ENCODE measurements around the gene CTSK.
A peak's percentile ranks its signal among the peaks of the same experiment; 100 is the strongest.
"Not testable (repeated sequence)": the region's sequence is repeated elsewhere in the genome, so short reads cannot be mapped to it uniquely, and the experiment has no call there.

Gene CTSK

DNA sequence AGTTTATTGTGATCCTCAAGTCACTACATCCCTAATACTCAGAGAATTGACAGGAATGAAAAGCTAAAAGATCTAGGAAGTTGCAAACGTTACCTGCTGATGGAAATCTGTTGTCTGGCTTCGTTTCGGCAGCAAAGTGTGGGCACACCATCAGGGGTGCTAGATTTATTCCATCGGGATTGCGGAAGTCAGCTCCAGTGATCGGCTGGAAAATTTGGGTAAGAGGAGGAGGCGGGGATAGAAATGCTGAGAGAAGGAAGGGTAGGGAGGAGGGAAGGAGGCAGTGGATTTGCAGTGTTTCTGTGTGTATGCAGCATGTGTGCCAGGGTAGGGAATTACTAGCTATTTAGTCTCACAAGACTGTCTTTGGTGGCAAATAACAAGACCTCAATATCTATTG is at the start of gene CTSK:
Gene CTSK, minus strand, starts transcription at position 140 of the 400 bp plus-strand sequence. CDS start 1,455 bp downstream, outside the sequence.
- Histone ChIP-seq H4K20me1 (ENCODE audit: insufficient read depth, low read length) (no peaks in the 10 kb centered on the region), H3K79me2 (ENCODE audit: low read length) (no peaks in the 10 kb centered on the region), H3K27ac (ENCODE audit: low read length) (no peak within 1 kb of the TSS), H3K36me3 (replicated peaks; ENCODE audit: low read depth, low read length) (peaks cover 34% of the 10 kb centered on the region), H3K4me2 (ENCODE audit: low read length) (no peak within 1 kb of the TSS), H3K4me3 (ENCODE audit: low read length) (no peak within 1 kb of the TSS), H3K27me3 (ENCODE audit: low read depth, low read length) (no peaks in the 10 kb centered on the region), H3K4me1 (ENCODE audit: low read length) (no peaks in the 10 kb centered on the region), H3K9ac (ENCODE audit: low read length) (no peak within 1 kb of the TSS), H3K9me3 (ENCODE audit: insufficient read depth, low read length) (no peaks in the 10 kb centered on the region), H2AFZ (ENCODE audit: low read depth, low read length) (no peak within 1 kb of the TSS)
- TF ChIP-seq EZH2phosphoT487 (IDR thresholded peaks at IDR 0.05; ENCODE audit: low read depth), result no peak
- TF ChIP-seq, protein P1, sequence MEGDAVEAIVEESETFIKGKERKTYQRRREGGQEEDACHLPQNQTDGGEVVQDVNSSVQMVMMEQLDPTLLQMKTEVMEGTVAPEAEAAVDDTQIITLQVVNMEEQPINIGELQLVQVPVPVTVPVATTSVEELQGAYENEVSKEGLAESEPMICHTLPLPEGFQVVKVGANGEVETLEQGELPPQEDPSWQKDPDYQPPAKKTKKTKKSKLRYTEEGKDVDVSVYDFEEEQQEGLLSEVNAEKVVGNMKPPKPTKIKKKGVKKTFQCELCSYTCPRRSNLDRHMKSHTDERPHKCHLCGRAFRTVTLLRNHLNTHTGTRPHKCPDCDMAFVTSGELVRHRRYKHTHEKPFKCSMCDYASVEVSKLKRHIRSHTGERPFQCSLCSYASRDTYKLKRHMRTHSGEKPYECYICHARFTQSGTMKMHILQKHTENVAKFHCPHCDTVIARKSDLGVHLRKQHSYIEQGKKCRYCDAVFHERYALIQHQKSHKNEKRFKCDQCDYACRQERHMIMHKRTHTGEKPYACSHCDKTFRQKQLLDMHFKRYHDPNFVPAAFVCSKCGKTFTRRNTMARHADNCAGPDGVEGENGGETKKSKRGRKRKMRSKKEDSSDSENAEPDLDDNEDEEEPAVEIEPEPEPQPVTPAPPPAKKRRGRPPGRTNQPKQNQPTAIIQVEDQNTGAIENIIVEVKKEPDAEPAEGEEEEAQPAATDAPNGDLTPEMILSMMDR (IDR thresholded peaks at IDR 0.05; ENCODE audit: low read depth, low read length), result no peak

- not testable (repeated sequence) for H3K27me3 ChIP-seq (ENCODE audit: low read depth, low read length); H3K4me2 ChIP-seq (ENCODE audit: low read length); H3K4me1 ChIP-seq (ENCODE audit: low read length); H3K9me3 ChIP-seq (ENCODE audit: insufficient read depth, low read length); H3K4me3 ChIP-seq (ENCODE audit: low read length); H3K79me2 ChIP-seq (ENCODE audit: low read length); H3K9ac ChIP-seq (ENCODE audit: low read length); H2AFZ ChIP-seq (ENCODE audit: low read depth, low read length); H4K20me1 ChIP-seq (ENCODE audit: insufficient read depth, low read length)
- H3K27ac ChIP-seq (ENCODE audit: low read length), result peak overlapping the region; percentile 10; the same call in 1 of the 2 replicates
- peaks cover 39% of the 10 kb centered on the region for H3K36me3 ChIP-seq (replicated peaks; ENCODE audit: low read depth, low read length)
These were observed 44.7 kb upstream of the CTSK start for GRCh38 chr1:150852734-150853133.

- not testable (repeated sequence) for H2AFZ ChIP-seq (ENCODE audit: low read depth, low read length); H3K79me2 ChIP-seq (ENCODE audit: low read length); H3K4me3 ChIP-seq (ENCODE audit: low read length); H3K4me2 ChIP-seq (ENCODE audit: low read length); H3K9ac ChIP-seq (ENCODE audit: low read length); H3K9me3 ChIP-seq (ENCODE audit: insufficient read depth, low read length); H3K27me3 ChIP-seq (ENCODE audit: low read depth, low read length); H4K20me1 ChIP-seq (ENCODE audit: insufficient read depth, low read length); H3K27ac ChIP-seq (ENCODE audit: low read length)
- peaks cover 17% of the 10 kb centered on the region for H3K4me1 ChIP-seq (ENCODE audit: low read length)
- peaks cover 40% of the 10 kb centered on the region for H3K36me3 ChIP-seq (replicated peaks; ENCODE audit: low read depth, low read length)
These were observed 42.8 kb upstream of the CTSK start for GRCh38 chr1:150850801-150851362.

GRCh38 chr1:150846473-150847146 is 38.5 kb upstream of the CTSK start:
- Histone ChIP-seq H3K36me3 (replicated peaks; ENCODE audit: low read depth, low read length) (peaks cover 24% of the 10 kb centered on the region), H3K27me3 (ENCODE audit: low read depth, low read length) (no peaks in the 10 kb centered on the region), H3K4me2 (ENCODE audit: low read length) (peak overlapping the region; percentile 10; the same call in 1 of the 2 replicates)

GRCh38 chr1:150843474-150843873 is 35.4 kb upstream of the CTSK start:
- Histone ChIP-seq H4K20me1 (ENCODE audit: insufficient read depth, low read length) (no peaks in the 10 kb centered on the region), H3K9me3 (ENCODE audit: insufficient read depth, low read length) (no peaks in the 10 kb centered on the region), H3K36me3 (replicated peaks; ENCODE audit: low read depth, low read length) (peaks cover 40% of the 10 kb centered on the region), H3K27me3 (ENCODE audit: low read depth, low read length) (no peaks in the 10 kb centered on the region), H3K4me2 (ENCODE audit: low read length) (no peak overlapping the region), H3K4me1 (ENCODE audit: low read length) (peaks cover 24% of the 10 kb centered on the region), H3K9ac (ENCODE audit: low read length) (no peak overlapping the region), H3K79me2 (ENCODE audit: low read length) (no peaks in the 10 kb centered on the region), H3K4me3 (ENCODE audit: low read length) (no peak overlapping the region), H3K27ac (ENCODE audit: low read length) (no peak overlapping the region), H2AFZ (ENCODE audit: low read depth, low read length) (no peak overlapping the region)
- no peak for TF ChIP-seq EZH2phosphoT487 (IDR thresholded peaks at IDR 0.05; ENCODE audit: low read depth)
- TF ChIP-seq, protein P1 (IDR thresholded peaks at IDR 0.05; ENCODE audit: low read depth, low read length), result no peak

More at GRCh38 chr1:150846473-150847146, 38.5 kb upstream of the CTSK start:
- Histone ChIP-seq H3K9me3 (ENCODE audit: insufficient read depth, low read length) (no peaks in the 10 kb centered on the region), H4K20me1 (ENCODE audit: insufficient read depth, low read length) (no peaks in the 10 kb centered on the region), H3K4me1 (ENCODE audit: low read length) (peaks cover 12% of the 10 kb centered on the region), H3K4me3 (ENCODE audit: low read length) (no peak overlapping the region), H3K27ac (ENCODE audit: low read length) (no peak overlapping the region), H3K9ac (ENCODE audit: low read length) (no peak overlapping the region), H2AFZ (ENCODE audit: low read depth, low read length) (no peak overlapping the region), H3K79me2 (ENCODE audit: low read length) (no peaks in the 10 kb centered on the region)
- TF ChIP-seq EZH2phosphoT487 (IDR thresholded peaks at IDR 0.05; ENCODE audit: low read depth), result no peak
- TF ChIP-seq, protein P1 (IDR thresholded peaks at IDR 0.05; ENCODE audit: low read depth, low read length), result no peak
